ENCODE data around the gene ANXA10. TPM values are rescaled to one million over a fixed set of nuclear protein-coding genes. Genes with fewer than 3 reads are reported as not detected.

Gene ANXA10
- total and polyA plus RNA-seq, 2 donors (not counting 3 experiments of a cell fraction or from before 2014, with no cell fraction given), result not detected

DNA sequence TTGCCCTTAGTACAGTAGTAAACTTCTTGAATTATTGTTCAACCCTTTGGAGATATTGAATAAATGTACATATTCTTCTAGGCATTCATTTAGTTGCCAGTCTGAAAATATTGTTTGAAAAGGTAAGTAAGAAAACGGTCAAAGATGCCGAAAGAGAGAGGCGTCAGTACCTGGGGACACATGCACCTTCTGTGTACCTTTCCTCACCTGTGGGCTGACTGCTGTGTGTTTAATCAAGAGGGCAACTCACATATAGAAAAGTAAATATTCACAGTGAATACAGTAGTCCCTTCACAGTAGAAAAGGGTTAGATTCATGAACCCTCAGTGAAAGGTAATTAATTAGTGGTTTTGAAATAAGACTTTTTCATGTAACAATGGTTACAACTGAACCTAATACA, 6.9 kb downstream of the ANXA10 start:
- intact Hi-C loops (cut with micrococcal nuclease), result loop anchor here (5.0 kb wide), 1 partner anchor 53 kb away; no protein-coding TSS in a partner anchor
- no peak for DNase-seq (ENCODE audit: low read depth, low spot score)
- Histone ChIP-seq H4K20me1 (replicated peaks; ENCODE audit: control insufficient read depth, extremely low read depth, insufficient read depth, low read length) (no peaks in the 10 kb centered on the region), H3K9me3 (replicated peaks; ENCODE audit: control insufficient read depth, insufficient read depth, low read length) (no peaks in the 10 kb centered on the region), H3K79me2 (ENCODE audit: control insufficient read depth, insufficient read depth, low read length) (no peaks in the 10 kb centered on the region), H3K4me3 (replicated peaks in 1 of 3; ENCODE audit: insufficient read depth in 1 of 3, low read depth in 1 of 3, low read length in 3 of 3) (no peak overlapping the region), H3K4me2 (ENCODE audit: insufficient read depth, low read length) (peak overlapping the region; percentile 22), H3K9ac (replicated peaks; ENCODE audit: extremely low read depth, insufficient read depth, low read length) (no peak overlapping the region), H3K36me3 (ENCODE audit: control insufficient read depth in 2 of 2, extremely low read depth in 1 of 2, insufficient read depth in 2 of 2, low read length in 2 of 2) (no peaks in the 10 kb centered on the region), H3K27ac (ENCODE audit: insufficient read depth, low read depth, low read length) (peak overlapping the region; percentile 75), H3K9me1 (replicated peaks; ENCODE audit: control insufficient read depth, extremely low read depth, insufficient read depth, low read length) (no peaks in the 10 kb centered on the region), H2AFZ (ENCODE audit: low read depth, low read length) (peak overlapping the region; percentile 51), H3K27me3 (ENCODE audit: control insufficient read depth in 2 of 2, insufficient read depth in 2 of 2, low read length in 2 of 2) (no peaks in the 10 kb centered on the region), H3K4me1 (ENCODE audit: control insufficient read depth, extremely low read depth, insufficient read depth, low read length) (peaks cover 58% of the 10 kb centered on the region)
- dilution Hi-C loops (cut with MboI; ENCODE audit: extremely low pct_ligation_motif_present, low sequenced_read_pairs), result no loop called here
- POLR2A ChIA-PET, result no interaction called here
- BruUV-seq (replicated peaks), result no TSS peak
- CTCF ChIA-PET, result no interaction called here
- no peak for FAIRE-seq
- TF ChIP-seq JUN (IDR thresholded peaks at IDR 0.05; ENCODE audit: borderline replicate concordance, insufficient read depth, insufficient read length, low read depth) (no peak), POLR2AphosphoS5 (IDR thresholded peaks at IDR 0.05; ENCODE audit: insufficient read depth, low read depth, low read length) (no peak), FOS (IDR thresholded peaks at IDR 0.05; ENCODE audit: borderline replicate concordance, insufficient read depth, low read length) (no peak)

DNA sequence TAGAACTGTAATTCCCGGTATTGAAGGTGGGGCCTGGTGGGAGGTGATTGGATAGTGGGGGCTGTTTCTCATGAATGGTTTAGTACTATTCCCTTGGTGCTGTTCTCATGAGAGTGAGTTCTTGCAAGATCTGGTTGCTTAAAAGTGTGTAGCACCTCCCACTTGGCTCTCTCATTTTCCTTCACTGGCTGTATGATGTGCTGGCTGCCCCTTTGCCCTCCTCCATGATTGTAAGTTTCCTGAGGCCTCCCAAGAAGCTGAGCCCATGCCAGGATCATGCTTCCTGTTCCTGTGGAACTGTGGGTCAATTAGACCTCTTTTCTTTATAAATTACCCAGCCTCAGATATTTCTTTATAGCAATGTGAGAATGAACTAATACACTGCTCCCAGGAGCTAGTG, 8.7 kb downstream of the ANXA10 start:
- H3K27me3 ChIP-seq (ENCODE audit: control insufficient read depth in 2 of 2, insufficient read depth in 2 of 2, low read length in 2 of 2), result no peaks in the 10 kb centered on the region
- no peaks in the 10 kb centered on the region for H3K36me3 ChIP-seq (ENCODE audit: control insufficient read depth in 2 of 2, extremely low read depth in 1 of 2, insufficient read depth in 2 of 2, low read length in 2 of 2)
- peak; percentile 48 for TF ChIP-seq FOS (IDR thresholded peaks at IDR 0.05; ENCODE audit: borderline replicate concordance, insufficient read depth, low read length)
- TF ChIP-seq POLR2A (IDR thresholded peaks at IDR 0.05; ENCODE audit: low read depth, low read length), result no peak
- no peak overlapping the region for H2AFZ ChIP-seq (ENCODE audit: low read depth, low read length)
- FAIRE-seq (peak; percentile 62), DNase-seq (ENCODE audit: low read depth, low spot score) (peak; percentile 58)
- H3K4me2 ChIP-seq (ENCODE audit: insufficient read depth, low read length), result no peak overlapping the region
- CTCF ChIA-PET, result interaction anchor here (1.7 kb wide), 1 partner anchor 53 kb away, joined by 3 read pairs; no protein-coding TSS in a partner anchor
- H3K4me3 ChIP-seq (replicated peaks in 1 of 3; ENCODE audit: insufficient read depth in 1 of 3, low read depth in 1 of 3, low read length in 3 of 3), result no peak overlapping the region
- no peaks in the 10 kb centered on the region for H4K20me1 ChIP-seq (replicated peaks; ENCODE audit: control insufficient read depth, extremely low read depth, insufficient read depth, low read length)
- no TSS peak for BruUV-seq (replicated peaks)
- POLR2A ChIA-PET, result interaction anchor here (0.7 kb wide), 1 partner anchor 1809 kb away, joined by 4 read pairs; no protein-coding TSS in a partner anchor
- H3K9me3 ChIP-seq (replicated peaks; ENCODE audit: control insufficient read depth, insufficient read depth, low read length), result no peaks in the 10 kb centered on the region
- H3K27ac ChIP-seq (ENCODE audit: insufficient read depth, low read depth, low read length), result no peak overlapping the region
- peaks cover 51% of the 10 kb centered on the region for H3K4me1 ChIP-seq (ENCODE audit: control insufficient read depth, extremely low read depth, insufficient read depth, low read length)
- no peaks in the 10 kb centered on the region for H3K9me1 ChIP-seq (replicated peaks; ENCODE audit: control insufficient read depth, extremely low read depth, insufficient read depth, low read length)
- dilution Hi-C loops (cut with MboI; ENCODE audit: extremely low pct_ligation_motif_present, low sequenced_read_pairs), result no loop called here
- no peak overlapping the region for H3K9ac ChIP-seq (replicated peaks; ENCODE audit: extremely low read depth, insufficient read depth, low read length)
- no peaks in the 10 kb centered on the region for H3K79me2 ChIP-seq (ENCODE audit: control insufficient read depth, insufficient read depth, low read length)
- intact Hi-C loops (cut with micrococcal nuclease), result no loop called here
